ENCODE measurements around the gene SLC9A3.

The SLC9A3 gene

GRCh38 chr5:532521-533242, 8.4 kb upstream of the SLC9A3 start:
- TF ChIP-seq, protein P1, sequence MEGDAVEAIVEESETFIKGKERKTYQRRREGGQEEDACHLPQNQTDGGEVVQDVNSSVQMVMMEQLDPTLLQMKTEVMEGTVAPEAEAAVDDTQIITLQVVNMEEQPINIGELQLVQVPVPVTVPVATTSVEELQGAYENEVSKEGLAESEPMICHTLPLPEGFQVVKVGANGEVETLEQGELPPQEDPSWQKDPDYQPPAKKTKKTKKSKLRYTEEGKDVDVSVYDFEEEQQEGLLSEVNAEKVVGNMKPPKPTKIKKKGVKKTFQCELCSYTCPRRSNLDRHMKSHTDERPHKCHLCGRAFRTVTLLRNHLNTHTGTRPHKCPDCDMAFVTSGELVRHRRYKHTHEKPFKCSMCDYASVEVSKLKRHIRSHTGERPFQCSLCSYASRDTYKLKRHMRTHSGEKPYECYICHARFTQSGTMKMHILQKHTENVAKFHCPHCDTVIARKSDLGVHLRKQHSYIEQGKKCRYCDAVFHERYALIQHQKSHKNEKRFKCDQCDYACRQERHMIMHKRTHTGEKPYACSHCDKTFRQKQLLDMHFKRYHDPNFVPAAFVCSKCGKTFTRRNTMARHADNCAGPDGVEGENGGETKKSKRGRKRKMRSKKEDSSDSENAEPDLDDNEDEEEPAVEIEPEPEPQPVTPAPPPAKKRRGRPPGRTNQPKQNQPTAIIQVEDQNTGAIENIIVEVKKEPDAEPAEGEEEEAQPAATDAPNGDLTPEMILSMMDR (IDR thresholded peaks at IDR 0.05; ENCODE audit: insufficient read depth, low read length, missing control alignments): no peak
- ChIA-PET CTCF (no interaction called here), POLR2A (no interaction called here)
- DNase-seq (ENCODE audit: low read depth, low spot score): no peak
- no peak overlapping the region for H3K4me3 ChIP-seq (ENCODE audit: low read depth, low read length)

GRCh38 chr5:531749-532315, 7.6 kb upstream of the SLC9A3 start:
- DNase-seq (ENCODE audit: low read depth, low spot score): no peak
- no peak overlapping the region for H3K4me3 ChIP-seq (ENCODE audit: low read depth, low read length)
- ChIA-PET POLR2A (no interaction called here), CTCF (no interaction called here)
- TF ChIP-seq, protein P1 (IDR thresholded peaks at IDR 0.05; ENCODE audit: insufficient read depth, low read length, missing control alignments): no peak

- no peak overlapping the region for H3K4me3 ChIP-seq (ENCODE audit: low read depth, low read length)
- DNase-seq (ENCODE audit: low read depth, low spot score): no peak
- ChIA-PET CTCF (no interaction called here), POLR2A (no interaction called here)
- TF ChIP-seq, protein P1 (IDR thresholded peaks at IDR 0.05; ENCODE audit: insufficient read depth, low read length, missing control alignments): no peak
Observed at GRCh38 chr5:531101-531748, 7.0 kb upstream of the SLC9A3 start.

- TF ChIP-seq, protein P1 (IDR thresholded peaks at IDR 0.05; ENCODE audit: insufficient read depth, low read length, missing control alignments): no peak
- DNase-seq (ENCODE audit: low read depth, low spot score): no peak
- ChIA-PET CTCF (no interaction called here), POLR2A (no interaction called here)
- H3K4me3 ChIP-seq (ENCODE audit: low read depth, low read length): no peak overlapping the region
Observed at GRCh38 chr5:530001-530955, 6.0 kb upstream of the SLC9A3 start.

DNA sequence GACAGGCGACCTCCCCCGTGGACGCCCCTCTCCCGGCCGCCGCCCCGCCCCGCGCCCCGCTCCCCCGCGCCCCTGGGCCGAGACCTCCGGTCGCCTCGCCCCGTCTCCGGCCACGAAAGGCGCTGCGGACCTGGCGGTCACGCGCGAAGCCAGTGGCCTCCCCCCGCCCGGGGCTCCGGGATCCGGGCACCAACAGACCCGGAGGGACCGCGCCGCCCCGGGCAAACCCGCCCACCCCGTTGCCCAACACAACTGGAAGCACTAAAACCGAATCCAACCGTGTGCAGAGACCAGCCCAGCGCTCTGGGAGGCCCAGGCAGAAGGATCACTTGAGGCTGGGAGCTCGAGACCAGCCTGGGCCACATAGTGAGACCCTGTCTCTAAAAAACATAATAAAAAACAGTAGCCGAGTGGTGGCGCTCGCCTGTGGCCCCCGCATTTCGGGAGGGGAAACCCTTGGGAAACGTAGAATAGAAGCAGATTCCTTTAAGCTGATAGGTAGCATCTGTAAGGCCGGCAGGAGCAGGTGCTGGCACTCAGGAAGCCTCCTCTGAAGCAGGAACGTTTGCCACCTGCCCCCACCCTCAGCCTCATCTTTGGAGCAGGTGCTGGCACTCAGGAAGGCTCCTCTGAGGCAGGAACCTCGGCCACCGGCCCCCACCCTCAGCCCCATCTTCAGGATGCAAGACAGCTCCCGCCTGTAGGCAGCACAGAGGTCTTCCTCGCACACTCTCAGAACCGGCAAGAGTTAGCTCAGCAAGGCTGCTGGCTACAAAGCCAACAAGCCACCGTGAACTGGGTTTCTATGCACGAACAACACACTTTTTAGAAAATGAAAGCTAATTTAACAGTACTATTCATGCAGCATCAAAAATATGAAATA, 4.6 kb upstream of the SLC9A3 start:
- DNase-seq (ENCODE audit: low read depth, low spot score): no peak
- ChIA-PET POLR2A (no interaction called here), CTCF (no interaction called here)
- TF ChIP-seq, protein P1 (IDR thresholded peaks at IDR 0.05; ENCODE audit: insufficient read depth, low read length, missing control alignments): no peak
- no peak overlapping the region for H3K4me3 ChIP-seq (ENCODE audit: low read depth, low read length)
